NCI-H2171 treated with DMSO at 0.1 percent for 48 hours (cell line): Measurements from ENCODE around the gene RAB40A.
A peak's percentile ranks its signal among the peaks of the same experiment; 100 is the strongest.
"Not testable (repeated sequence)": the region's sequence is repeated elsewhere in the genome, so short reads cannot be mapped to it uniquely, and the experiment has no call there.

Experiments used
- DNase-seq: peaks from one replicate; lab custom pipeline; 2025; lab: John Stamatoyannopoulos, UW

RAB40A gene

GRCh38 chrX:103523605-103524004 lies 4.3 kb upstream of the RAB40A start:
- no peak for DNase-seq

- no peak for DNase-seq
Observed at GRCh38 chrX:103520386-103520785, 1.1 kb upstream of the RAB40A start.

GRCh38 chrX:103518571-103518970 lies 718 bp downstream of the RAB40A start:
- DNase-seq, result no peak

GRCh38 chrX:103517246-103517645 lies 2.0 kb downstream of the RAB40A start:
- DNase-seq, result no peak

- DNase-seq, result no peak
Observed at GRCh38 chrX:103513476-103514108, 5.7 kb downstream of the RAB40A start.

- DNase-seq, result no peak
Observed at GRCh38 chrX:103513067-103513466, 6.2 kb downstream of the RAB40A start.

GRCh38 chrX:103510031-103510430 lies 9.3 kb downstream of the RAB40A start:
- no peak for DNase-seq

GRCh38 chrX:103503853-103504207 lies 15.5 kb downstream of the RAB40A start:
- DNase-seq, result no peak

GRCh38 chrX:103503163-103503852 lies 16.0 kb downstream of the RAB40A start:
- no peak for DNase-seq

GRCh38 chrX:103498786-103499185 lies 20.5 kb downstream of the RAB40A start:
- DNase-seq, result no peak

- DNase-seq, result no peak
Observed at GRCh38 chrX:103495786-103496185, 23.5 kb downstream of the RAB40A start.

- not testable (repeated sequence) for DNase-seq
Observed at GRCh38 chrX:103493578-103493977, 25.7 kb downstream of the RAB40A start.

- DNase-seq, result peak; percentile 14
Observed at GRCh38 chrX:103489733-103490132, 29.6 kb downstream of the RAB40A start.

- DNase-seq, result no peak
Observed at GRCh38 chrX:103488794-103489193, 30.5 kb downstream of the RAB40A start.

GRCh38 chrX:103488332-103488731 lies 31.0 kb downstream of the RAB40A start:
- peak; percentile 7 for DNase-seq

- DNase-seq, result no peak
Observed at GRCh38 chrX:103483720-103484119, 35.6 kb downstream of the RAB40A start.

GRCh38 chrX:103480526-103480925 lies 38.8 kb downstream of the RAB40A start:
- no peak for DNase-seq

GRCh38 chrX:103477496-103477895 lies 41.8 kb downstream of the RAB40A start:
- no peak for DNase-seq

- no peak for DNase-seq
Observed at GRCh38 chrX:103475381-103475780, 43.9 kb downstream of the RAB40A start.

- DNase-seq, result not testable (repeated sequence)
Observed at GRCh38 chrX:103469977-103470376, 49.3 kb downstream of the RAB40A start.

GRCh38 chrX:103467887-103468286 lies 51.4 kb downstream of the RAB40A start:
- DNase-seq, result no peak

GRCh38 chrX:103467156-103467555 lies 52.1 kb downstream of the RAB40A start:
- DNase-seq, result no peak

GRCh38 chrX:103464774-103465117 lies 54.5 kb downstream of the RAB40A start:
- DNase-seq, result peak; percentile 61
